GM18907 (cell line): ENCODE data around the gene PAFAH1B1.
"Not testable (repeated sequence)": the region's sequence is repeated elsewhere in the genome, so short reads cannot be mapped to it uniquely, and the experiment has no call there.

Source experiments
- ATAC-seq: cut with Tn5 transposase; IDR thresholded peaks from one replicate; pipeline ENCODE4 v1.9.1; 2021; ENCODE audit warnings: mild to moderate bottlenecking, moderate library complexity; ENCODE audit not compliant: unreplicated experiment

The PAFAH1B1 gene

DNA sequence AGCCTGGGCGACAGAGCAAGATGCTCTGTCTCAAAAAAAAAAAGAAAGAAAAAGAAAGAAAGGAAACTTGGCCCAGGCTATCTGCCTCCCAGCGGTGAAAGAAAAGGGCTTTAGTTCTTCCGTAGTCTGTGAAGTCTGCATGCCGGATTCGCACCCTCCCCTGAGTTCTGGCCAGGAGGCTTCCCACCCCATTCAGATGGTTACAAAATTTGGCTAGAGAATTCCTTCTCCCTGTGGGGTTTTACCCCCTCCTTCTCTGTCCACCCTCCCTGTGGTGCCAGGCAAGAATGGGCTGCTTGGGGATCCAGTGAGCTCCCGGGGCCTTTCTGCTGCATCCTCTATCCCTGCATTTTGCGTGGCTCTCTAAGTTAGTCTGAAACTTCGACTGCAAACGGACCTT, 37.8 kb downstream of the PAFAH1B1 start:
- no peak for ATAC-seq

DNA sequence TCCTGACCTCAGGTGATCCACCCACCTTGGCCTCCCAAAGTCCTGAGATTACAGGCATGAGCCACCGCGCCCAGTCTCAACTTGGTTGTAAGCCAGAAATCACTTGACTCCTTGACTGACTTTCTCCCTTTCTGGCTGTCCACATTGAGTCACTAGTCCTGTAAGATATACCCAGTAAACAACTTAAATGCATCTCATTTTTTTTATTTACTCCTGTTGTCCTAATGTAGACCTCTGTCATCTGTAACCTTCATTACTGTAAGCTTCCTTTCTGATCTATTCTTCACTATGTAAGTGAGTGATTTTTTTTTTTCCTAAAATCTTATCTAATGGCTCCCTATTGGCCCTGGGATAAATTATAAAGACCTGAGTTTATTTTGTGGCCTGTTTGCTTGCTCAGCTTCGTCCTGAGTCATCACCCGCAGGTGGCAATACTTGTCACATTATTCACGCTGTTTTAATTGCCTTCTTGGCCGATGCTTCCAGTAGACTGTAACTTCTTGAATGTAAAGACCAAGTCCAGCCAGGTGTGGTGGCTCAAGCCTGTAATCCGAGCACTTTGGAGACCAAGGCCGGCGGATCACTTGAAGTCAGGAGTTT, 41.0 kb downstream of the PAFAH1B1 start:
- ATAC-seq, result no peak

DNA sequence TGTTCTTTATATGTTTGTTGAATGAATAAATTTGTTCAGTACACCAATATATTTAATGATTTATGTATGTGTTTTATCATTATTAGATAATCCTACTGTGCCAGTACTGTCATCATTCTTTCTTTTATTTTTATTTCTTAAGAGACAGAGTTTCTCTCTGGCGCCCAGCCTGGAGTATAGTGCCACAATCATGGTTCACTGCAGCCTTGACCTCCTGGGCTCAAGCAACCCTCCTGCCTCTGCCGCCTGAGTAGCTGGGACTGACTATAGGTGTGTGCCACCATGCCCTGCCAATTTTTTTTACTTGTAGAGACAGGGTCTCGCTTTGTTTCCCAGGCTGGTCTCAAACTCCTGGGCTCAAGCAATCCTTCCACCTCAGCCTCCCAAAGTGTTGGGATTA, 41.8 kb downstream of the PAFAH1B1 start:
- no peak for ATAC-seq

DNA sequence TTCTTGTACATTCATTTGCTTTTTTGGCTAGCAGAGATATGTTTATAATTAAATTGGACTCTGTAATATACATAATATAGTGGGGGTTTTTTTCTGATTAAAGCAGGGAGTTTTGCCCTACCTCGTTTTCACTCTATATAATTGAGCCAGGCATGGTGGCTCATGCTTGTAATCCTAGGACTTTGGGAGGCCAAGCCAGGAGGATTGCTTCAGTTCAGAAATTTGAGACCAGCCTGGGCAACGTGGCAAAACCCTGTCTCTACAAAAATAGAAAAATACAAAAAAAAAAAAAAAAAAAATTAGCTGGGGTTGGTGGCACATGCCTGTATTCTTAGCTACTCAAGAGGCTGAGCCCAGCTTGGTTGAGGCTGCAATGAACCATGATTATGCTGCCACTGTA, 42.2 kb downstream of the PAFAH1B1 start:
- ATAC-seq, result no peak

DNA sequence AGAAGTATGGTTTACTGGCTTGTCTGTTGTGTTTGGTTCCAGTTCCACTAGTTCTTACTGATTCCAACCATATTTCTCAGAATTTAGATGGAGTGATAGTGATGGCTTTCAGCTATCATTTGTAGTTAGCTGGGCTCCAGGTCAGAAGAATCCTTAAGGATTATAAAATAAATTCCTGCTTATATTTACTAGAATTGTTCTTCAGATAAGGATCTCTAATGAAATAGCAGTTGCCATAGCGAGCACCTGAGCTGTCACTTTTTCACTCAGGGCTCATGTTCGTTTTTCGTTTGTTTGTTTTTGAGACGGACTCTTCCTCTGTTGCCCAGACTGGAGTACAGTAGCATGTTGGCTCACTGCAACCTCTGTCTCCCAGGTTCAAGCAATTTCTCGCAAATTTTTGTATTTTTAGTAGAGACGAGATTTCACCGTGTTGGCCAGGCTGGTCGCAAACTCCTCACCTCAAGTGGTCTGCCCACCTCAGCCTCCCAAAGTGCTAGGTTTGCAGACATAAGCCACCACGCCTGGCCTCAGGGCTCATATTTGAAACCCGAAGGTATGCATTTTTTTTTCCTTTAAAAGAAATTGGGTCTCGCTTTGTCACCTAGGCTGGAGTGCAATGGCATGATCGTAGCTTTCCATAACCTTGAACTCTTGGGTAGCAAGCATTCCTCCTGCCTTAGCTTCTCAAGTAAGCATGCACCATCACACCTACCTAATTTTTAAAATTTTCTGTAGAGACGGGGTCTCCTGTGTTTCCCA, 42.9 kb downstream of the PAFAH1B1 start:
- ATAC-seq, result no peak

DNA sequence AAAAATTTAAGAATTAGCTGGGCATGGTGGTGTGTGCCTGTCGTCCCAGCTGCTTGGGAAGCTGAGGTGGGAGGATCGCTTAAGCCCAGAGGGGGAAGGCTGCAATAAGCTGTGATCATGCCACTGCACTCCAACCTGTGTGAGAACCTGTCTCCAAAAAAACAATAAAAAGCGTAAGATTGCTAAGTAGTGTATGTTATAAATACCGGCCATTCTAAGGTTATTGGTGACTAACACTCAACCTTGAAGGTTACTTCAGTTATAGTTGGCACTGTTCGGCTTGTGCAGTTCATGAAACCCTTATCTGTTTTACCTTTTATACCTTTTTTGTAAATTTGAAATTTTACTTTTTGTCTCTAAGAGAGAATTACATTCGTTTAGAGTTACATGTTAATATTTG, 44.0 kb downstream of the PAFAH1B1 start:
- no peak for ATAC-seq

DNA sequence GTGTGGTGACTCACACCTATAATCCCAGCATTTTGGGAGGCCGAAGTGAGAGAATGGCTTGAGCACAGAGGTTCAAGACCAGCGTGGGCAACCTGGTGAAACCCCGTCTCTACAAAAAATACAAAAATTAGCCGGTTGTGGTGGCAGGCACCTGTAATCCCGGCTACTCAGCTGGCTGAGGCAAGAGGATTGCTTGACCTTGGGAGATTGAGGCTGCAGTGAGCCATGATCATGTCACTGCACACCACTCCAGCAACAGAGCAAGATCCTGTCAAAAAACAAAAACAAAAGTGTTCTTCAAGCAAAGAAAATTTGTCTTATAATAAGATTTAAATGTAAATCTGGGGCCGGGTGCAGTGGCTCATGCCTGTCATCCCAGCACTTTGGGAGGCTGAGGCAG, 51.5 kb downstream of the PAFAH1B1 start:
- no peak for ATAC-seq

DNA sequence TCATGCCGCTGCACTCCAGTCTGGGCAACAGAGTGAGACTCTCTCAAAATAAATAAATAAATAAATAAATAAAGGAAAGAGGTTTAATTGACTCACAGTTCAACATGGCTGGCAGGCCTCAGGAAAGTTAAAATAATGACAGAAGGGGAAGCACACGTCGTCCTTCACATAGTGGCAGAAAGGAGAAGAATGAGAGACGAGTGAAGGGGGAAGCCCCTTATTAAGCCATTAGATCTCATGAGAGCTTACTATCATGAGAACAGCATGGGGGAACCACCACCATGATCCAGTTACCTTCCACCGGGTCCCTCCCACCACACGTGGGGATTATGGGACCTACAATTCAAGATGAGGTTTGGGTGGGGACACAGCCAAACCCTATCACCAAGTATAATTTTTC, 54.5 kb downstream of the PAFAH1B1 start:
- ATAC-seq, result no peak

DNA sequence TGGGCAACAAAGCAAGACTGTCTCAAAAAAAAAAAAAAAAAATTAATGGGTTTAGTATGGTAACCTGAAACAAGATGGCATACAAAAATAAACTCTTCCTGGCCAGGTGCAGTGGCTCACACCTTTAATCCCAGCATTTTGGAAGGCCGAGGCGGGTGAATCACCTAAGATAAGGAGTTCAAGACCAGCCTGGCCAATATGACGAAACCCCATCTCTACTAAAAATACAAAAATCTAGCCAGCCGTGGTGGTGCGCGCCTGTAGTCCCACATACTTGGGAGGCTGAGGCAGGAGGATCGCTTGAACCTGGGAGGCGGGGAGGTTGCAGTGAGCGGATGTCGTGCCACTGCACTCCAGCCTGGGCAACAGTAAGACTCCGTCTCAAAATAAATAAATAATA, 55.7 kb downstream of the PAFAH1B1 start:
- no peak for ATAC-seq

DNA sequence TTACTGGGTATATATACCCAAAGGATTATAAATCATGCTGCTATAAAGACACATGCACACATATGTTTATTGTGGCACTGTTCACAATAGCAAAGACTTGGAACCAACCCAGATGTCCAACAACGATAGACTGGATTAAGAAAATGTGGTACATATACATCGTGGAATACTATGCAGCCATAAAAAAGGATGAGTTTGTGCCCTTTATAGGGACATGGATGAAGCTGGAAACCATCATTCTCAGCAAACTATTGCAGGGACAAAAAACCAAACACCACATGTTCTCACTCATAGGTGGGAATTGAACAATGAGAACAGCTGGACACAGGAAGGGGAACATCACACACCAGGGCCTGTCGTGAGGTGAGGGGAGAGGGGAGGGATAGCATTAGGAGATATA, 59.5 kb downstream of the PAFAH1B1 start:
- ATAC-seq, result not testable (repeated sequence)

DNA sequence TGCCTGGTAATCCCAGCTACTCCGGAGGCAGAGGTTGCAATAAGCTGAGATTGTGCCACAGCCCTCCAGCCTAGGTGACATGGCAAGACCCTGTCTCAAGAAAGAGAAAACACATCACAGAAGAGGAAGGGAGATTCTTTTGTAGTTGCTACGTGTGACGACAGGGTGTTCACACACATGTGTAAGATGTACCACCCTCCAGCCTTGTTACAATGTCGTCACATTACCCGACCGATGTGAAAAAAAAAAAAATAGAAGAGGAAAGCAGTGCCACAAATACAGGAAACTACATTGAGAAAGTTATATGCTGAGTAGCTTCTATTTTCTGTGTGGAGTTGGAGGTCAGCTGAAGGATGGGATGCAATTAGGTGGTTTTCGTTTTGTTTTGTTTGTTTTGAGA, 62.1 kb downstream of the PAFAH1B1 start:
- ATAC-seq, result no peak

DNA sequence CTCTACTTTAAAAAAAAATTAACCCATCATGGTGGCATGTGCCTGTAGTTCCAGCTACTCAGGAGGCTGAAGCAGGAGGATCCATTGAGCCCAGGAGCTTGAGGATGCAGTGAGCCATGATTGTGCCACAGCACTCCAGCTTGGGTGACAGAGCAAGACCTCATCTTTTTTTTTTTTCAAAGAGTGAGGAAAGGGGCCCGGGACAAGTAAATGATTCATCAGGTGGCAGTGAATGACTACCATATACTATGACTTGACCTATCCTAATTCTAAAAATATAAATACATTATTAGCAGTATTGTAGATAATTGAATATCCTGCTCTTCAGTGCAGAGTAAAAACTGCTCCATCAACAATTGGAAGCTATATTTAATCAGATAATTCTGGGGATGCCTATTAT, 62.8 kb downstream of the PAFAH1B1 start:
- ATAC-seq, result no peak

DNA sequence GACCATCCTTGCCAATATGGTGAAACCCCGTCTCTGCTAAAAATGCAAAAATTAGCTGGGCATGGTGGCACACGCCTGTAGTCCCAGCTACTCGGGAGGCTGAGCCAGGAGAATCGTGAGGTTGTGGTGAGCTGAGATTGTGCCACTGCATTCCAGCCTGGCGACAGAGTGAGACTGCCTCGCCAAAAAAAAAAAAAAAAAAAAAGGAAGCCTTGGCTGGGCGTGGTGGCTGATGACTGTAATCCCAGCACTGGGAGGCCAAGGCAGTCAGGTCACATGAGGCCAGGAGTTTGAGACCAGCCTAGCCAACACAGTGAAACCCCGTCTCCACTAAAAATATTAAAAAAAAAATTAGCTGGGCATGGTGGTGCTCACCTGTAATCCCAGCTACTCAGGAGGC, 65.9 kb downstream of the PAFAH1B1 start:
- not testable (repeated sequence) for ATAC-seq

DNA sequence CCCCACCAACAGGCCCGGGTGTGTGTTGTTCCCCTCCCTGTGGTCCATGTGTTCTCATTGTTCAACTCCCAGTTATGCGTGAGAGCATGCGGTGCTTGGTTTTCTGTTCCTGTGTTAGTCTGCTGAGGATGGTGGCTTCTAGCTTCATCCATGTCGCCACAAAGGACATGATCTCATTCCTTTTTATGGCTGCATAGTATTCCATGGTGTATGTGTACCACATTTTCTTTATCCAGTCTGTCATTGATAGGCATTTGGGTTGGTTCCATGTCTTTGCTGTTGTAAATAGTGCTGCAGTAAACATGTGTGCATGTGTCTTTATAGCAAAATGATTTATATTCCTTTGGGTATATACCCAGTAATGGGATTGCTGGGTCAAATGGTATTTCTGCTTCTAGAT, 67.0 kb downstream of the PAFAH1B1 start:
- ATAC-seq, result not testable (repeated sequence)

DNA sequence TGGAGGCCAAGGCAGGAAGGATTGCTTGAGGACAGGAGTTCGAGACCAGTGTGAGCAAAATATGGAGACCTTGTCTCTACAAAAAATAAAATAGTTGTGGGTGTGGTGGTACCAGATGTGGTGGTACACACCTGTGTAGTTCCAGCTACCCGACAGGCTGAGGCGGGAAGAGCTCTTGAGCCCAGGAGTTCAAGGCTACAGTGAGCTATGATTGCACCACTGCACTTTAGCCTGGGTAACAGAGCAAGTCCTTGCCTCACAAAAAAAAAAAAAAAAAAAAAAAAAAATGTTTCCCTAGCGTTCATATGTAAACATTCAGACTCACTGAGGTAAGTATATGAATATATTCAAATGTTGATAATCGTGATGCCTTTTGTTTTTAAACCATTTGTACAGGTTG, 78.6 kb downstream of the PAFAH1B1 start:
- ATAC-seq, result no peak

DNA sequence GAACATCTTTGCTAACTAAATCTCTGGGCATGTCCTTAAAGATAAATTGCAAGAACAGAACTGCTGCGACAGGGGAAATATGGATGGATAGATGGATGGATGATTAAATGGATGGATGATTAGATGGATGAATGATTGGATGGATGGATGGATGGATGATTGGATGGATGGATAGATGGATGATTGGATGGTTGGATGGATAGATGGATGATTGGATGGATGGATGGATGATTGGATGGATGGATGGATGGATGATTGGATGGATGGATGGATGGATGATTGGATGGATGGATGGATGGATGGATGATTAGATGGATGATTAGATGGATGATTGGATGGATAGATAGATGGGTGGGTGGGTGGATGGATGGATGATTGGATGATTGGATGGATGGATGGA, 85.8 kb downstream of the PAFAH1B1 start:
- not testable (repeated sequence) for ATAC-seq

DNA sequence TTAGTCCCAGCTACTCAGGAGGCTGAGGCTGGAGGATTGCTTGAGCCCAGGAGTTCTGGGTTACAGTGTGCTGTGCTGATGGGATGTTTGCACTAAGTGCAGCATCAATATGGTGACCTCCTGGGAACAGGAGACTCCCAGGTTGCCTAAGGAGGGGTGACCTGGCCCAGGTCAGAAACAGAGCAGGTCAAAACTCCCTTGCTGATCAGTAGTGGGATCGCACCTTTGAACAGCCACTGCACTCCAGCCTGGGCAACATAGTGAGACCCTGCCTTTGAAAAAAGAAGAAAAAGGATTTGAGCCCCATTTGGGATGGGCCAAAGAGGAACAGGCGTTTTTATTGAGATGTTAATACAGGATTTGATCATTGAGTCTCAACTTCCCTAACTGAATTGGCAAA, 87.5 kb downstream of the PAFAH1B1 start:
- no peak for ATAC-seq

DNA sequence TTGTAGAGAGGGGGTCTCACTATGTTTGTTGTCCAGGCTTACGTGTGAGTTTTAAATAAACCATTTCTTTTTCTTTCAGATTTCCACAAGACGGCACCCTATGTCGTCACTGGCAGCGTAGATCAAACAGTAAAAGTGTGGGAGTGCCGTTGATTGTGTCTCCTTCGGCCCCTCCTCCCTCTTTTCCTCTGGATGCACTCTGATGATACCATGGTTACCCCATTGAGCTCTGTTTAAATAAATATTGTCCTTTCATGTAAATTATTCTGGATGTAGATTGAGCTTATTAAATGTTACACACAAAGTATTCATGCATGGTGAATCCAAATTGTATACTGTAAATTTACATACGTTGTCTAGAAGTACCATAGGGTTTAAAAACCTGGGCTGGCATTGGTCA, 88.2 kb downstream of the PAFAH1B1 start:
- no peak for ATAC-seq

DNA sequence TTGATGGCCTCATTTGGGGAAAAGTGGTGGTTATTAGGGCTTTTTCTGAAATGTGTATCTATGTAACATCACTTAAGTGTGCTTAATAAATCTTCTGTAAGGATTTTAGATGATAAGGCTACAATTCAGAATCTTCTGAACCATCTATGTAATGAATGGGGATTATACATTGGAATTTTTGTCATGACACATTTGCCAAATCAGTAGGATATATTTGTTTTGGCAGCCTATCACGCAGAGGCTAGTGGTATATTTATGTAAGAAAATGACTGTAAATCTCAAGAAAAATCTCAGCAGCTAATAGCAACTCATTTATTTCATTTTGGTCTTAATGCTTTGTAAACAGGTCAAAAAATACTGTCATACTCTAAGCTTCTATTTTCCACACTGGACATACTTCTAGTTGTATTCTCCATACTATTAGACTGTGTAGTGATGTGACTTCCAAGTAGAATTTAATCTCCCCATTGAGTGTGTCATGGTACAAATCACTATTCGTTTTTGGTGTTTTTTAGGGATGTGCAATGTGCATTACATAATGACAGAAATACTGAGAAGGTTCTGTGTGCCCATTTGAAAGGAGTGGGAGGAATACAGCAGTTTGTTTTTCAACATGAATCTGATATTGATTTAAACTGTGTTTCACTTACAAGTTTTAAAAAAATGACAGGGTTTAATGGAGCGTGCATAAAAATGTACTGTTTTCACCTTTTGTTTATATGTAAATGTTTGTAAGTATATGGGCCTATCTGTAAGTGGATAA, 88.9 kb downstream of the PAFAH1B1 start:
- no peak for ATAC-seq

DNA sequence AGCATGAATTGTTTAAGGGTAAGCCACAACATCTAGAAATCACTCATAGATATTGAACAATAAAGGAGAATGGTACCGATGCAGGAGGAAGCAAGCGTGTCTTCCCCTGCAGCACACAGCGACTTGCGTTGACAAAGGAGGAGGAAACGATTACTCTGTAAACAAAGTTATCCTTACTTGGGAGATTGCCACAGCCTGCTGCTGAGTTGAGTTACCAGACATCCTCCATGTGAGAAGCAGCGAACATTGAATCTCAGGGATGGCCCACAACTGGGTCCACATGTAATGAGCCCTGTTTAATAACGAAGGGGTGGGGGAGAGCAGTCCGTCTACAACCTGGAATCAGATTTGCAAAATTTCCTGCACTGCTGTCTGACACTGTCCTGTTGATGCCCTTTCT, 90.5 kb downstream of the PAFAH1B1 start:
- no peak for ATAC-seq

DNA sequence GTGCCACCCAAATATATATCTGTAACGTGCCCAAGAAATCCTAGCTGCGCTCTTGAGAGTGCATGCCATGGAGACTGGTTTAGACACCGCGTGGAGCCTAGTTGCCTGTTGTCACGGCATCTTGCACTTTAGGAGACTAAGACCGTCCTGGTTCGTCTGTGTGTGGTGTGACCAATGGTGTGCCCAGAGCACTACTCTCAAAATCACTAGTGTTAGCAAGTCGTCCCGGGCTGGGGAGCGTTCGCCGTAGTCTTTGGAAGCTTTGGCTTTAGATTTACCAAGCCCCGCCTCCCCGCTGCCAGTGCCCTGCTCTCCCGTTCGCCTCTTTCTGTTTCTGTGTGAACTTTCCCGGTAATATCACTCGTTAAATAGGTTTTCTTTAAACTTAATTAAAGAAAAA, 91.1 kb downstream of the PAFAH1B1 start:
- ATAC-seq, result no peak

DNA sequence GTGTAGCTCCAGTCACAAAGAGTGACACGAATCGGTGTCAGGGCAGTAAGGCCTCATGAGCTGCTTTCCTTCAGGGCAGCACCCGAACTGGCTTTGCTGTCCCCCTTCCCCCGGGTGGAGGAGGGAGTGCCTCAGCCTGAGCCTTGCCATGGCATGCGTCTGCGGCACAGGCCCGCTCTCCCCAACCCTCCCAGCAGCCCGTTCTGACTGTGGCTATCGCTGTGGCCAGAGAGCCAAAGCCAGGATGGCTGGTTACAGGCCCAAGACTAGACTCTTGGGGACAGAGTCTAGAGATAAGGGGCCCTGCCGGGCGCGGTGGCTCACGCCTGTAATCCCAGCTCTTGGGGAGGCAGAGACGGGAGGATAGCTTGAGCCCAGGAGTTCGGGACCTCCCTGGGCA, 92.2 kb downstream of the PAFAH1B1 start:
- no peak for ATAC-seq
